Endothelial cell of umbilical vein (primary cell): ENCODE results near the gene NOLC1. TPM values are rescaled to one million over a fixed set of nuclear protein-coding genes. Genes with fewer than 3 reads are reported as not detected.

Source experiments
- BruUV-seq: library from RNA; stranded (reverse); fragments of 400-500 nt; replicated peaks from 2 replicates; lab custom pipeline; 2021; lab: Mats Ljungman, UMichigan
- CTCF ChIA-PET: fragments of 300-600, 350-600 bp; sonication (Branson Sonifier 250); formaldehyde crosslinking; loops from one replicate; lab custom pipeline; 2021; ENCODE audit warnings: antibody characterized with exemption, inconsistent platforms; lab: Charles Lee
- POLR2A ChIA-PET: fragments of 300-600, 350-600 bp; sonication (Branson Sonifier 250); formaldehyde crosslinking; loops from one replicate; lab custom pipeline; 2021; ENCODE audit warnings: antibody characterized with exemption, inconsistent platforms; lab: Charles Lee
- DNase-seq: peaks from one replicate; pipeline ENCODE4 v3.0.0-alpha.2; 2011; ENCODE audit warnings: low read depth, low spot score
- FAIRE-seq: peaks from 2 replicates; lab custom pipeline; 2011; peaks lifted over from hg19 to GRCh38; lab: Jason Lieb, UNC
- H2AFZ ChIP-seq: 2 replicates; pipeline ENCODE4 v1.6.0; 2012; ENCODE audit warnings: low read depth, low read length, control low read depth, inconsistent platforms
- H3K27ac ChIP-seq: 2 replicates; pipeline ENCODE4 v1.5.1; 2011; ENCODE audit warnings: low read depth, mild to moderate bottlenecking, control low read depth, low read length, moderate library complexity; ENCODE audit not compliant: insufficient read depth
- H3K27me3 ChIP-seq, 2 experiments: 2 replicates each; pipeline versions ENCODE4 v1.6.0 to v1.6.1; 2011; ENCODE audit warnings: low read length in 2 of 2, mixed read lengths in 1 of 2; ENCODE audit not compliant: control insufficient read depth in 2 of 2, insufficient read depth in 2 of 2
- H3K36me3 ChIP-seq, 2 experiments: 2 replicates in 1 of 2; 3 replicates in 1 of 2; pipeline ENCODE4 v1.5.1; 2011; ENCODE audit warnings: low read length in 2 of 2, mild to moderate bottlenecking in 1 of 2, moderate library complexity in 1 of 2; ENCODE audit not compliant: control insufficient read depth in 2 of 2, insufficient read depth in 2 of 2; ENCODE audit errors: extremely low read depth in 1 of 2
- H3K4me1 ChIP-seq: 3 replicates; pipeline ENCODE4 v1.5.1; 2011; ENCODE audit warnings: mild to moderate bottlenecking, low read length; ENCODE audit not compliant: control insufficient read depth, insufficient read depth; ENCODE audit errors: extremely low read depth
- H3K4me2 ChIP-seq: 2 replicates; pipeline ENCODE4 v1.6.1; 2011; ENCODE audit warnings: low read length, control low read depth, mixed read lengths; ENCODE audit not compliant: insufficient read depth
- H3K4me3 ChIP-seq, 3 experiments: fragments of 200-600 bp in 1 of 3; sonication (generic), shearing (Covaris generic) in 1 of 3; replicated peaks in 1 of 3; 2 replicates each; pipeline ENCODE4 v1.5.1; 2011 to 2016; ENCODE audit warnings: control low read depth in 3 of 3, low read length in 3 of 3, mild to moderate bottlenecking in 2 of 3, inconsistent platforms in 1 of 3, low read depth in 1 of 3, moderate library complexity in 1 of 3; ENCODE audit not compliant: insufficient read depth in 1 of 3
- H3K79me2 ChIP-seq: 2 replicates; pipeline ENCODE4 v1.6.0; 2012; ENCODE audit warnings: low read length, inconsistent platforms; ENCODE audit not compliant: control insufficient read depth, insufficient read depth
- H3K9ac ChIP-seq: replicated peaks from 2 replicates; pipeline ENCODE3; 2011; ENCODE audit warnings: low read length, control low read depth; ENCODE audit not compliant: insufficient read depth; ENCODE audit errors: extremely low read depth
- H3K9me1 ChIP-seq: replicated peaks from 3 replicates; pipeline ENCODE4 v1.6.0; 2011; ENCODE audit warnings: mild to moderate bottlenecking, low read length; ENCODE audit not compliant: control insufficient read depth, insufficient read depth; ENCODE audit errors: extremely low read depth
- H3K9me3 ChIP-seq: replicated peaks from 2 replicates; pipeline ENCODE4 v1.5.1; 2012; ENCODE audit warnings: low read length, inconsistent platforms; ENCODE audit not compliant: control insufficient read depth, insufficient read depth
- H4K20me1 ChIP-seq: replicated peaks from 2 replicates; pipeline ENCODE3; 2011; ENCODE audit warnings: mild to moderate bottlenecking, low read length; ENCODE audit not compliant: control insufficient read depth, insufficient read depth; ENCODE audit errors: extremely low read depth
- GATA2 ChIP-seq: IDR thresholded peaks from 2 replicates; pipeline ENCODE4 v1.7.0; 2011; ENCODE audit warnings: low read depth, mild to moderate bottlenecking, moderate library complexity, mixed read lengths, low read length; ENCODE audit not compliant: insufficient read length, insufficient read depth
- MAX ChIP-seq: IDR thresholded peaks from 2 replicates; pipeline ENCODE4 v1.6.1; 2011; ENCODE audit not compliant: insufficient read depth, insufficient read length
- MYC ChIP-seq: IDR thresholded peaks from one replicate; pipeline ENCODE4 v1.6.1; 2011; ENCODE audit warnings: mild to moderate bottlenecking, low read depth, low read length
- POLR2A ChIP-seq: IDR thresholded peaks from 2 replicates; pipeline ENCODE4 v1.6.1; 2012; ENCODE audit warnings: low read depth, mild to moderate bottlenecking, control low read depth, low read length
- POLR2AphosphoS5 ChIP-seq: IDR thresholded peaks from 2 replicates; pipeline ENCODE4 v1.6.1; 2012; ENCODE audit warnings: low read depth, mild to moderate bottlenecking, control low read depth, low read length, moderate library complexity; ENCODE audit not compliant: insufficient read depth
- dilution Hi-C: fragments of 300-500 bp; cut with MboI; formaldehyde crosslinking; loops from one replicate; pipeline ENCODE4 v1.15.0; 2019; ENCODE audit warnings: low sequenced_read_pairs; ENCODE audit not compliant: extremely low pct_ligation_motif_present
- intact Hi-C: fragments of 100-400 bp; cut with micrococcal nuclease; formaldehyde crosslinking; loops from one replicate; pipeline ENCODE4 v1.10.0; 2022
- polyA plus RNA-seq, 4 experiments: library from polyadenylated mRNA; depleted of rRNA in 3 of 4; stranded (reverse) in 3 of 4; unstranded in 1 of 4; fragments of >200 nt; gene quantifications; 2 replicates each; pipeline versions ENCODE4 v1.2.1 to v1.2.3, GENCODE V29; 2011 to 2012; ENCODE audit warnings: missing spikeins in 1 of 4
- total RNA-seq: library from RNA; stranded (reverse); gene quantifications from 2 replicates; pipeline ENCODE4 v1.2.3, GENCODE V29; 2021
- TF ChIP-seq, protein P1 (sequence below), 2 donors: IDR thresholded peaks; 1 replicate in 1 of 2; 2 replicates in 1 of 2; pipeline ENCODE4 v1.5.1; 2011; ENCODE audit warnings: low read length in 2 of 2, mild to moderate bottlenecking in 2 of 2, moderate library complexity in 2 of 2, control low read depth in 1 of 2, inconsistent platforms in 1 of 2, low read depth in 1 of 2; ENCODE audit not compliant: insufficient read depth in 1 of 2; ENCODE audit errors: extremely low read depth in 1 of 2

The NOLC1 gene
- total and polyA plus RNA-seq, 2 donors (not counting 3 experiments of a cell fraction or from before 2014, with no cell fraction given), result 32.1 to 73.1 TPM

GRCh38 chr10:102140913-102141540 is 11.2 kb upstream of the NOLC1 start:
- dilution Hi-C loops, result no loop called here
- intact Hi-C loops, result no loop called here
- Histone ChIP-seq H3K27me3 (no peaks in the 10 kb centered on the region), H3K4me3 (no peak overlapping the region), H4K20me1 (no peaks in the 10 kb centered on the region), H3K4me2 (no peak overlapping the region), H3K9me1 (no peaks in the 10 kb centered on the region), H3K4me1 (no peaks in the 10 kb centered on the region), H3K9me3 (no peaks in the 10 kb centered on the region), H3K27ac (no peak overlapping the region), H3K9ac (no peak overlapping the region), H3K36me3 (peaks cover 29 to 54% of the 10 kb centered on the region in 2 experiments), H2AFZ (no peak overlapping the region), H3K79me2 (peaks cover 64% of the 10 kb centered on the region)
- ChIA-PET POLR2A (no interaction called here), CTCF (no interaction called here)
- TF ChIP-seq POLR2AphosphoS5, result no peak
- no peak for TF ChIP-seq MAX
- no peak for TF ChIP-seq MYC
- no peak for TF ChIP-seq POLR2A
- TF ChIP-seq, protein P1, sequence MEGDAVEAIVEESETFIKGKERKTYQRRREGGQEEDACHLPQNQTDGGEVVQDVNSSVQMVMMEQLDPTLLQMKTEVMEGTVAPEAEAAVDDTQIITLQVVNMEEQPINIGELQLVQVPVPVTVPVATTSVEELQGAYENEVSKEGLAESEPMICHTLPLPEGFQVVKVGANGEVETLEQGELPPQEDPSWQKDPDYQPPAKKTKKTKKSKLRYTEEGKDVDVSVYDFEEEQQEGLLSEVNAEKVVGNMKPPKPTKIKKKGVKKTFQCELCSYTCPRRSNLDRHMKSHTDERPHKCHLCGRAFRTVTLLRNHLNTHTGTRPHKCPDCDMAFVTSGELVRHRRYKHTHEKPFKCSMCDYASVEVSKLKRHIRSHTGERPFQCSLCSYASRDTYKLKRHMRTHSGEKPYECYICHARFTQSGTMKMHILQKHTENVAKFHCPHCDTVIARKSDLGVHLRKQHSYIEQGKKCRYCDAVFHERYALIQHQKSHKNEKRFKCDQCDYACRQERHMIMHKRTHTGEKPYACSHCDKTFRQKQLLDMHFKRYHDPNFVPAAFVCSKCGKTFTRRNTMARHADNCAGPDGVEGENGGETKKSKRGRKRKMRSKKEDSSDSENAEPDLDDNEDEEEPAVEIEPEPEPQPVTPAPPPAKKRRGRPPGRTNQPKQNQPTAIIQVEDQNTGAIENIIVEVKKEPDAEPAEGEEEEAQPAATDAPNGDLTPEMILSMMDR (IDR thresholded peaks at IDR 0.05; ENCODE audit: extremely low read depth in 1 of 2, insufficient read depth in 1 of 2, low read depth in 1 of 2, low read length in 2 of 2), result no peak
- TF ChIP-seq GATA2, result no peak
- BruUV-seq, result no TSS peak
- FAIRE-seq (no peak), DNase-seq (no peak)
